Renal cortex interstitium (tissue), 11 donors: ENCODE measurements around the gene ACOXL. TPM values are rescaled to one million over a fixed set of nuclear protein-coding genes. Genes with fewer than 3 reads are reported as not detected.

Experiments used
- DNase-seq, 11 donors: peaks; one replicate each; pipeline ENCODE4 v3.0.0-alpha.2; 2013; ENCODE audit warnings: low read depth in 9 of 11, low spot score in 4 of 11; ENCODE audit errors: extremely low read depth in 1 of 11
- polyA plus RNA-seq, 3 donors: library from polyadenylated mRNA; unstranded; fragments of 120-200 nt; gene quantifications; one replicate each; pipeline ENCODE4 v1.2.1, GENCODE V29; 2013; ENCODE audit not compliant: insufficient read length in 3 of 3

ACOXL gene
- polyA plus RNA-seq, 3 donors = 0.69 to 0.83 (median 0.73) TPM

- DNase-seq = no peak
Observed at GRCh38 chr2:110810404-110810803, 78.0 kb downstream of the ACOXL start.

- no peak for DNase-seq
Observed at GRCh38 chr2:110812726-110813645, 80.6 kb downstream of the ACOXL start.

GRCh38 chr2:110813896-110814295 is 81.5 kb downstream of the ACOXL start:
- no peak for DNase-seq

GRCh38 chr2:110815938-110816337 is 83.6 kb downstream of the ACOXL start:
- DNase-seq = no peak

GRCh38 chr2:110816404-110817365 is 84.3 kb downstream of the ACOXL start:
- no peak for DNase-seq

- DNase-seq = no peak
Observed at GRCh38 chr2:110818767-110819481, 86.6 kb downstream of the ACOXL start.

- no peak for DNase-seq
Observed at GRCh38 chr2:110819711-110820110, 87.3 kb downstream of the ACOXL start.

GRCh38 chr2:110820128-110820527 is 87.8 kb downstream of the ACOXL start:
- no peak for DNase-seq

GRCh38 chr2:110823165-110823564 is 90.8 kb downstream of the ACOXL start:
- DNase-seq = no peak

- no peak for DNase-seq
Observed at GRCh38 chr2:110827511-110827910, 95.1 kb downstream of the ACOXL start.

GRCh38 chr2:110828330-110828729 is 96.0 kb downstream of the ACOXL start:
- no peak for DNase-seq

GRCh38 chr2:110829413-110830146 is 97.2 kb downstream of the ACOXL start:
- DNase-seq = no peak

- no peak for DNase-seq
Observed at GRCh38 chr2:110832740-110833139, 100.4 kb downstream of the ACOXL start.

GRCh38 chr2:110834134-110834827 is 101.9 kb downstream of the ACOXL start:
- DNase-seq = no peak

- no peak for DNase-seq
Observed at GRCh38 chr2:110836671-110837070, 104.3 kb downstream of the ACOXL start.

GRCh38 chr2:110837446-110838409 is 105.4 kb downstream of the ACOXL start:
- peak; percentile 33 to 76 (median 53) for DNase-seq
